GM10248 (cell line): ENCODE data around the gene CAMKK1.

ENCODE experiments used
- CTCF ChIA-PET: fragments of 300-600 bp; sonication (Branson Sonifier 250); formaldehyde crosslinking; extraction: SDS; loops from one replicate; lab custom pipeline; 2021; ENCODE audit warnings: antibody characterized with exemption; lab: Yijun Ruan, JAX
- POLR2A ChIA-PET: fragments of 350-650 bp; sonication (Branson Sonifier 250); formaldehyde crosslinking; extraction: SDS; loops from one replicate; lab custom pipeline; 2020; ENCODE audit warnings: antibody characterized with exemption; lab: Yijun Ruan, JAX
- DNase-seq: peaks from one replicate; pipeline ENCODE4 v3.0.0; 2012; ENCODE audit errors: extremely low spot score
- TF ChIP-seq, protein P1 (sequence below): IDR thresholded peaks from 2 replicates; pipeline ENCODE4 v1.5.1; 2012; ENCODE audit warnings: mild to moderate bottlenecking, low read depth; ENCODE audit errors: extremely low read depth, missing control alignments, control extremely low read depth

The CAMKK1 gene

DNA sequence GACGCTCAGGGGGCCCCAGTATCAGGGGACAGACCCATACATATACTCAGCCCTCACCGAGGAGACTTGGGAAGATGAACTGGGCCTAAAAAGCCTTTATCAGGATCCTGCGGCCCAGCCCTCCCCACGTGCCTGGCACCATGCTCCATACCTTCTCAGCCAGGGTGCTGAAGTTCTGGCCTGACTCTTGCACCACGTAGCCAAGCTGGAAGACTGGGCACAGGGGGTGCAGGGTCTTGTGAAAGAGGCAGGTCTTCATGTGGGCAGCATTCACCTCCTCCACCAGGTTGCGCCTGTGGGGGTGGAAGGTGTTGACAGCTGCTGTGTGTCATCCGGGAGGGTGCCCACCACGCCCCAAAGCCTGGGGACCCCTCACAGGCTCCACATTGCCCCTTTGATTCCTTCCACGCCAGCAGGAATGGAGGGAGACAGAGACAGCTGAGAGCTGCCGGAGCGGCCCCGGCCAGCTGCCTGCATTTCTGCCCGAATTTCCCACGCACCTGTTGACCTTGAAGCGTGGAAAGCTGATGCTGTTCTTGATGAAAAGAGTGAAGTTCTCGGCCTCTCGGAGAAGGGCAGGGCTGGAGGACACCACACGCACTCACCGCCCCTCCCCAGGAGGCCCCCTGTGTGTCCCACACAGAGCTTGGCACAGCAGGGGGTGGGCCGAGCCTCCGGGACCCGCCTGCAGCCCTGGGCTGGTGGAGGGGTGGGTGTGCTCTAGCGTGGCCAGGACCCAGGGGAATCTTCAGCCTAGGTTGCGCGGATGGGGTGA is 10.4 kb upstream of the CAMKK1 start:
- TF ChIP-seq, protein P1, sequence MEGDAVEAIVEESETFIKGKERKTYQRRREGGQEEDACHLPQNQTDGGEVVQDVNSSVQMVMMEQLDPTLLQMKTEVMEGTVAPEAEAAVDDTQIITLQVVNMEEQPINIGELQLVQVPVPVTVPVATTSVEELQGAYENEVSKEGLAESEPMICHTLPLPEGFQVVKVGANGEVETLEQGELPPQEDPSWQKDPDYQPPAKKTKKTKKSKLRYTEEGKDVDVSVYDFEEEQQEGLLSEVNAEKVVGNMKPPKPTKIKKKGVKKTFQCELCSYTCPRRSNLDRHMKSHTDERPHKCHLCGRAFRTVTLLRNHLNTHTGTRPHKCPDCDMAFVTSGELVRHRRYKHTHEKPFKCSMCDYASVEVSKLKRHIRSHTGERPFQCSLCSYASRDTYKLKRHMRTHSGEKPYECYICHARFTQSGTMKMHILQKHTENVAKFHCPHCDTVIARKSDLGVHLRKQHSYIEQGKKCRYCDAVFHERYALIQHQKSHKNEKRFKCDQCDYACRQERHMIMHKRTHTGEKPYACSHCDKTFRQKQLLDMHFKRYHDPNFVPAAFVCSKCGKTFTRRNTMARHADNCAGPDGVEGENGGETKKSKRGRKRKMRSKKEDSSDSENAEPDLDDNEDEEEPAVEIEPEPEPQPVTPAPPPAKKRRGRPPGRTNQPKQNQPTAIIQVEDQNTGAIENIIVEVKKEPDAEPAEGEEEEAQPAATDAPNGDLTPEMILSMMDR, result no peak
- DNase-seq, result no peak
- CTCF ChIA-PET, result interaction anchor here (0.9 to 6.0 kb wide), 4 partner anchors 10 to 58 kb away, joined by 3 to 42 read pairs (median 26); partner anchors contain the start of genes CAMKK1 and NCBP3
- POLR2A ChIA-PET, result no interaction called here

- ChIA-PET CTCF (interaction anchor here (1.1 to 1.5 kb wide), 4 partner anchors 10 to 37 kb away, joined by 3 to 13 read pairs (median 4); no protein-coding TSS in a partner anchor), POLR2A (no interaction called here)
- TF ChIP-seq, protein P1, result no peak
- DNase-seq, result no peak
Measured at GRCh38 chr17:3900646-3901045, 7.8 kb upstream of the CAMKK1 start.

GRCh38 chr17:3897731-3898130 is 4.9 kb upstream of the CAMKK1 start:
- CTCF ChIA-PET, result interaction anchor here (1.1 to 3.7 kb wide), 6 partner anchors 9 to 52 kb away, joined by 3 to 19 read pairs (median 5); partner anchors contain the start of gene NCBP3
- POLR2A ChIA-PET, result no interaction called here
- TF ChIP-seq, protein P1, result no peak
- DNase-seq, result no peak

DNA sequence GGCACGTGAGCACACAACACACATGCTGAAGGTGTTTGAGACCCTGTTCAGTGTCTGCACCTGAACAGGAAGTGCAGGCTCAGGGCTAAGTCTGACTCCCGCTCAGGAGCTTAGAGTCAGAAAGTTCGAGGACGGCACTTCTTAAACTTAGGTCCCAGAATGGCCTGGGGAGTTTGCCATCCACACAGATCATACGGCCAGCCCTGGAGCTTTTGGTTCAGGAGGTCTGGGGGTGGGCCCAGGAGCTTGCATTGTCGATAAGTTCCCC is 4.0 kb upstream of the CAMKK1 start:
- POLR2A ChIA-PET, result no interaction called here
- TF ChIP-seq, protein P1, result no peak
- CTCF ChIA-PET, result interaction anchor here (1.1 to 3.7 kb wide), 6 partner anchors 8 to 159 kb away, joined by 3 to 19 read pairs (median 5); partner anchors contain the start of gene NCBP3
- no peak for DNase-seq

DNA sequence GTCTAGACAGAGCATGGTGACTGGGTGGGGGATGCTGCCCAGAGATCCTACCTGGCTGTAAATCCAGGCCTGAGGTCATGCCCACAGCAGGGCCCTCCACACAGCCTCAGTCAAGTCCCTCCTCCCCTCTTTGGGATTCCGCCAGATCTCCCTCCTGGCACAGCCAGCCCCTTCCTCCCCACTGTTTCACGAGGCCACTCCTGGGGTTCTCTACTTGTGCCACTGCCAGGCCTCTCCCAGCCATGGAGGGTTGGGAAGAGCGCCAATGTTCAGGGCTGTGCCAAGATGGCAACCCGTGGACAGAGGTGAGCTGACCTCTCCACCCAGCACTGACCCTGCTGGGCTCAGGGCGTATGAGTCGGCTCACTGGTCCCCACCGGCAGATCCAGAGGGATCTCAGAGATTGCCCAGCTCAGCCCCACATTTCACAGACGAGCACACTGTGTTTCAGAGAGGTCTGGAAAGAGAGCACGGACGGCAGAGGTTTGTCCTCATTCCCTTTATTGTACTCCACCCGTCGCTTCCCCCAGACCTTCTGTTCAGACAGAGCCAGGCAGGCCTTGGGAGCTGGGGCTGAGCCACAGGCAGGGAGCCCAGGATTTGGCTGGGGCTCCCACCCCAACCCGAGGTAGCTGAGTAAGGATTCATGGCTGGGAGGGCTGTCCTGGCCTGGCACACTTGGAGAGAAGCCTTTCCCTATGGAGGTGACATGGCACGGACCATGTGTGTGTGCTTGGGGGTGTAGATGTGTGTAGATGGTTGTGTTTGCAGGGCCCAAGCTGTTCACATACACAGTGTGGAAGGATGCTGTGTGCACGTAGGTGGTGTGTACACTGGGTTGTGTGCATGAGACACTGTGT is 3.5 kb upstream of the CAMKK1 start:
- TF ChIP-seq, protein P1, result no peak

DNA sequence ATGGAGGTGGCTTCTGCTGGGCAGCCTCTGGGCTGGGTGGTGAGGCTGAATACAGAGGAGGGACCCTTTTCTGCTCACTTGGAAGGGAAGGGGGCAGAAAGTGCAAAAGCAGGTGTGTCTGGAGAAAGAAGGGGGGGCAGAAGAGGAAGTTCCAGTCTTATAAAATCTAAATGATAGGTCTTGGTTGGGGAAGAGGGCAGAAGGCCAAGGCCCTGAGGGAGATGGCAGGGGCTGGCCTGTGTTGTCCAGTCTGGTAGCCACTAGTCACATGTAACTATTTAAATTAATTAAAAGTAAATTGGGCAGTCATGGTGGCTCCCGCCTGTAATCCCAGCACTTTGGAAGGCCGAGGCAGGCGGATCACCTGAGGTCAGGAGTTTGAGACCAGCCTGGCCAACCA is 2.5 kb upstream of the CAMKK1 start:
- DNase-seq, result no peak
- TF ChIP-seq, protein P1, result no peak
- ChIA-PET POLR2A (no interaction called here), CTCF (interaction anchor here (1.3 to 3.7 kb wide), 3 partner anchors 13 to 18 kb away, joined by 3 to 31 read pairs (median 19); no protein-coding TSS in a partner anchor)

More for the DNA sequence above, 3.5 kb upstream of the CAMKK1 start:
- CTCF ChIA-PET, result interaction anchor here (1.1 to 3.7 kb wide), 7 partner anchors 9 to 158 kb away, joined by 3 to 19 read pairs (median 4); partner anchors contain the start of gene NCBP3
- POLR2A ChIA-PET, result no interaction called here
- no peak for DNase-seq
